ENCODE results near the gene IMPG1. TPM values are rescaled to one million over a fixed set of nuclear protein-coding genes. Genes with fewer than 3 reads are reported as not detected.

IMPG1 gene
- total and polyA plus RNA-seq, 10 of the 15 experiments (the other 5 are each of a cell fraction or from before 2014, with no cell fraction given) = not detected

GRCh38 chr6:75940564-75940963 is 131.9 kb downstream of the IMPG1 start (continued):
- TF ChIP-seq, protein P1, sequence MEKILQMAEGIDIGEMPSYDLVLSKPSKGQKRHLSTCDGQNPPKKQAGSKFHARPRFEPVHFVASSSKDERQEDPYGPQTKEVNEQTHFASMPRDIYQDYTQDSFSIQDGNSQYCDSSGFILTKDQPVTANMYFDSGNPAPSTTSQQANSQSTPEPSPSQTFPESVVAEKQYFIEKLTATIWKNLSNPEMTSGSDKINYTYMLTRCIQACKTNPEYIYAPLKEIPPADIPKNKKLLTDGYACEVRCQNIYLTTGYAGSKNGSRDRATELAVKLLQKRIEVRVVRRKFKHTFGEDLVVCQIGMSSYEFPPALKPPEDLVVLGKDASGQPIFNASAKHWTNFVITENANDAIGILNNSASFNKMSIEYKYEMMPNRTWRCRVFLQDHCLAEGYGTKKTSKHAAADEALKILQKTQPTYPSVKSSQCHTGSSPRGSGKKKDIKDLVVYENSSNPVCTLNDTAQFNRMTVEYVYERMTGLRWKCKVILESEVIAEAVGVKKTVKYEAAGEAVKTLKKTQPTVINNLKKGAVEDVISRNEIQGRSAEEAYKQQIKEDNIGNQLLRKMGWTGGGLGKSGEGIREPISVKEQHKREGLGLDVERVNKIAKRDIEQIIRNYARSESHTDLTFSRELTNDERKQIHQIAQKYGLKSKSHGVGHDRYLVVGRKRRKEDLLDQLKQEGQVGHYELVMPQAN (conservative IDR thresholded peaks at IDR 0.05) = no peak
- TF ChIP-seq IRF4 (IDR thresholded peaks at IDR 0.05; ENCODE audit: low read depth, low read length) = no peak
- TF ChIP-seq YBX1 (IDR thresholded peaks at IDR 0.05) = no peak

DNA sequence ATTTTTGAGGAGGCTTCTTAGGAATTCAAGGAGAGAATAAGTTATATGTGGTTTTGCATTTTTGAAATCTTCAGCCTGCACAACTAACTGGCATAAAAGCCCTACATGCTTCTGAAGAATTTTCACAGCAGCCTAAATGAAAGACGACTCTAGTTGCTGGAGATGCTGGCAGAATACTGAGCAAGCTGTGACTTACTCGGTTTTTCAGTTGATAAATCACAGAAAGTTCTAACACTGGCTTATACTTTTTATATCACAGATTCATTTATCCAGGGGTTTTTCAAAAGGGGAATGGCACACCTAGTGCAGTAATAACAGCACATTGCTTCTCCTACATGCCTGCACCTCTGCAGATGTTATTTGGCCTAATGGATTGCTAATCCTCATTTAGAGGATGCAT is 134.6 kb downstream of the IMPG1 start:
- in situ Hi-C loops (cut with MboI) = loop anchor here (10.0 to 25.0 kb wide), 2 partner anchors 924 to 1527 kb away; partner anchors contain the start of gene HTR1B
- no peaks in the 10 kb centered on the region for H3K9me3 ChIP-seq (replicated peaks; ENCODE audit: control insufficient read depth, insufficient read depth, low read length)
- no peak overlapping the region for H3K4me2 ChIP-seq (ENCODE audit: control insufficient read depth, insufficient read depth)
- no peak overlapping the region for H3K27ac ChIP-seq (ENCODE audit: control insufficient read depth, insufficient read depth)
- no peak overlapping the region for H2AFZ ChIP-seq (ENCODE audit: control insufficient read depth, low read depth, low read length)
- 11% methylated on average over 2 of the region's 2 CpGs for WGBS (ENCODE audit: insufficient coverage, insufficient replicate concordance, low lambda C conversion rate, missing lambda C conversion rate)
- H3K4me1 ChIP-seq (ENCODE audit: control insufficient read depth, insufficient read depth, low read length) = no peaks in the 10 kb centered on the region; the same call in 1 of the 2 replicates
- FAIRE-seq (no peak), ATAC-seq (no peak), DNase-seq (ENCODE audit: low read depth, low spot score) (no peak)
- H3K36me3 ChIP-seq (ENCODE audit: control insufficient read depth in 2 of 2, insufficient read depth in 2 of 2, low read length in 1 of 2) = no peaks in the 10 kb centered on the region
- POLR2A ChIA-PET = no interaction called here
- H3K4me3 ChIP-seq = no peak overlapping the region
- SMC1A ChIA-PET (ENCODE audit: uncharacterized antibody, unreplicated experiment) = no interaction called here
- no peaks in the 10 kb centered on the region for H3K79me2 ChIP-seq (ENCODE audit: control insufficient read depth, insufficient read depth, low read length)
- no peak for TF ChIP-seq FOXM1 (IDR thresholded peaks at IDR 0.05; ENCODE audit: low read depth, low read length)
- no peak for TF ChIP-seq HDAC6 (IDR thresholded peaks at IDR 0.05; ENCODE audit: unreplicated experiment)
- no peak for TF ChIP-seq NRF1 (conservative IDR thresholded peaks at IDR 0.05; ENCODE audit: low read depth, low read length)
- no peak for TF ChIP-seq JUND (IDR thresholded peaks at IDR 0.05; ENCODE audit: low read depth, low read length)
- no peak for TF ChIP-seq CHD2 (IDR thresholded peaks at IDR 0.05; ENCODE audit: borderline replicate concordance, low read depth, low read length)
- no peak for TF ChIP-seq TCF12 (IDR thresholded peaks at IDR 0.05; ENCODE audit: low read depth, low read length)
- TF ChIP-seq, protein P2, sequence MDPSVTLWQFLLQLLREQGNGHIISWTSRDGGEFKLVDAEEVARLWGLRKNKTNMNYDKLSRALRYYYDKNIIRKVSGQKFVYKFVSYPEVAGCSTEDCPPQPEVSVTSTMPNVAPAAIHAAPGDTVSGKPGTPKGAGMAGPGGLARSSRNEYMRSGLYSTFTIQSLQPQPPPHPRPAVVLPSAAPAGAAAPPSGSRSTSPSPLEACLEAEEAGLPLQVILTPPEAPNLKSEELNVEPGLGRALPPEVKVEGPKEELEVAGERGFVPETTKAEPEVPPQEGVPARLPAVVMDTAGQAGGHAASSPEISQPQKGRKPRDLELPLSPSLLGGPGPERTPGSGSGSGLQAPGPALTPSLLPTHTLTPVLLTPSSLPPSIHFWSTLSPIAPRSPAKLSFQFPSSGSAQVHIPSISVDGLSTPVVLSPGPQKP (IDR thresholded peaks at IDR 0.05; ENCODE audit: low read depth, low read length) = no peak
- TF ChIP-seq CHD1 (IDR thresholded peaks at IDR 0.05; ENCODE audit: low read depth, low read length) = no peak
- TF ChIP-seq SMAD5 (IDR thresholded peaks at IDR 0.05; ENCODE audit: low read depth) = no peak
- no peak for TF ChIP-seq ATF7 (IDR thresholded peaks at IDR 0.05; ENCODE audit: low read depth)
- H3K9ac ChIP-seq (ENCODE audit: control insufficient read depth, insufficient read depth, low read length) = no peak overlapping the region
- BruUV-seq (replicated peaks) = no TSS peak
- H4K20me1 ChIP-seq (ENCODE audit: control insufficient read depth, insufficient read depth) = no peaks in the 10 kb centered on the region
- peaks cover 0 to 2% of the 10 kb centered on the region in 2 experiments; a peak in 1 of 4 replicates for H3K27me3 ChIP-seq (replicated peaks in 1 of 2; ENCODE audit: control insufficient read depth in 2 of 2, insufficient read depth in 2 of 2, low read length in 1 of 2)
- intact Hi-C loops (cut with micrococcal nuclease; ENCODE audit: unreplicated experiment) = loop anchor here (5.0 to 10.0 kb wide), 5 partner anchors 229 to 1527 kb away; partner anchors contain the start of gene HTR1B
- RAD21 ChIA-PET (ENCODE audit: unreplicated experiment) = no interaction called here
- CTCF ChIA-PET = interaction anchor here (1.2 kb wide), 1 partner anchor 924 kb away, joined by 4 read pairs; no protein-coding TSS in a partner anchor

Data from GM12878 (cell line).